HCT116 (cell line): Measurements from ENCODE around the gene DNAH7. TPM values are rescaled to one million over a fixed set of nuclear protein-coding genes. Genes with fewer than 3 reads are reported as not detected.

Experiments used
- ATAC-seq: fragments of 200-7000 bp; cut with Tn5 transposase; 2 replicates; pipeline ENCODE4 v1.9.1; 2020; ENCODE audit warnings: mild to moderate bottlenecking, moderate library complexity
- BruUV-seq: library from RNA; stranded (reverse); fragments of 400-500 nt; replicated peaks from 2 replicates; lab custom pipeline; 2021; lab: Mats Ljungman, UMichigan
- CTCF ChIA-PET: fragments of 300-600 bp; sonication (Branson Sonifier 250); formaldehyde crosslinking; loops from one replicate; lab custom pipeline; 2021; ENCODE audit warnings: antibody characterized with exemption; lab: Charles Lee
- POLR2A ChIA-PET: fragments of 300-600, 350-600 bp; sonication (Branson Sonifier 250); formaldehyde crosslinking; loops from one replicate; lab custom pipeline; 2021; ENCODE audit warnings: antibody characterized with exemption; lab: Charles Lee
- RAD21 ChIA-PET, 2 experiments: fragments of 300-600 bp; sonication (Branson Sonifier 250); formaldehyde crosslinking; loops; one replicate each; lab custom pipeline; 2023; ENCODE audit warnings: low total read pairs in 2 of 2; ENCODE audit not compliant: uncharacterized antibody in 2 of 2, unreplicated experiment in 2 of 2, low non-redundant PET in 1 of 2; lab: Charles Lee
- DNase-seq: peaks from one replicate; pipeline ENCODE4 v3.0.0-alpha.2; 2010; ENCODE audit warnings: low read depth, low spot score
- H2AFZ ChIP-seq: fragments of 200-600 bp; shearing (Covaris generic), sonication (generic); 2 replicates; pipeline ENCODE4 v1.6.1; 2017; ENCODE audit warnings: low read depth, mixed run types, mixed read lengths, antibody characterized with exemption, low read length; ENCODE audit not compliant: poor library complexity, severe bottlenecking
- H3K27ac ChIP-seq: 2 replicates; pipeline ENCODE4 v1.5.1; 2012; ENCODE audit warnings: low read depth, low read length
- H3K27me3 ChIP-seq: fragments of 200-600 bp; sonication (generic); 2 replicates; pipeline ENCODE4 v1.6.1; 2016; ENCODE audit warnings: mixed run types, low read length, mixed read lengths; ENCODE audit not compliant: insufficient read depth
- H3K36me3 ChIP-seq, 2 experiments: fragments of 200-500 bp in 1 of 2; fragments of 200-600 bp in 1 of 2; sonication (Bioruptor generic) in 1 of 2; sonication (generic) in 1 of 2; 2 replicates each; pipeline versions ENCODE4 v1.5.1 to v1.6.1; 2014 to 2016; ENCODE audit warnings: low read length in 2 of 2, inconsistent platforms in 1 of 2, mixed read lengths in 1 of 2, mixed run types in 1 of 2; ENCODE audit not compliant: insufficient read depth in 2 of 2, control insufficient read depth in 1 of 2
- H3K4me1 ChIP-seq, 2 experiments: fragments of 200-600 bp in 1 of 2; sonication (generic) in 1 of 2; 2 replicates each; pipeline versions ENCODE4 v1.5.1 to v1.6.1; 2012 to 2017; ENCODE audit warnings: low read length in 2 of 2, inconsistent platforms in 1 of 2, mild to moderate bottlenecking in 1 of 2, mixed read lengths in 1 of 2, mixed run types in 1 of 2, moderate library complexity in 1 of 2; ENCODE audit not compliant: insufficient read depth in 2 of 2, control insufficient read depth in 1 of 2
- H3K4me2 ChIP-seq: fragments of 200-600 bp; sonication (generic); 2 replicates; pipeline ENCODE4 v1.6.1; 2017; ENCODE audit warnings: mixed run types, low read length, mixed read lengths
- H3K4me3 ChIP-seq, 2 experiments: fragments of 200-600 bp in 1 of 2; sonication (generic) in 1 of 2; replicated peaks in 1 of 2; 2 replicates each; pipeline ENCODE4 v1.5.1; 2011 to 2016; ENCODE audit warnings: low read length in 2 of 2, control low read depth in 1 of 2, low read depth in 1 of 2, mild to moderate bottlenecking in 1 of 2, mixed read lengths in 1 of 2, mixed run types in 1 of 2
- H3K79me2 ChIP-seq: fragments of 200-600 bp; sonication (generic); 2 replicates; pipeline ENCODE4 v1.6.1; 2017; ENCODE audit warnings: mild to moderate bottlenecking, mixed run types, low read length, moderate library complexity, mixed read lengths; ENCODE audit not compliant: insufficient read depth
- H3K9ac ChIP-seq: fragments of 200-600 bp; sonication (generic); 2 replicates; pipeline ENCODE4 v1.6.1; 2016; ENCODE audit warnings: low read length, mixed read lengths
- H3K9me2 ChIP-seq: fragments of 200-600 bp; sonication (generic), shearing (Covaris generic); 2 replicates; pipeline ENCODE4 v1.6.1; 2017; ENCODE audit warnings: mixed run types, mild to moderate bottlenecking, moderate library complexity; ENCODE audit not compliant: insufficient read depth
- H3K9me3 ChIP-seq, 2 experiments: fragments of 200-500 bp in 1 of 2; fragments of 200-600 bp in 1 of 2; sonication (Bioruptor generic) in 1 of 2; sonication (generic) in 1 of 2; 2 replicates each; pipeline ENCODE4 v1.6.1; 2014 to 2017; ENCODE audit warnings: low read length in 2 of 2, mixed read lengths in 2 of 2, inconsistent platforms in 1 of 2, low read depth in 1 of 2, mild to moderate bottlenecking in 1 of 2, mixed run types in 1 of 2, moderate library complexity in 1 of 2; ENCODE audit not compliant: control insufficient read depth in 1 of 2, insufficient read depth in 1 of 2
- H4K20me1 ChIP-seq: fragments of 200-600 bp; sonication (generic), shearing (Covaris generic); 2 replicates; pipeline ENCODE4 v1.6.1; 2017; ENCODE audit warnings: mixed run types, mild to moderate bottlenecking, moderate library complexity; ENCODE audit not compliant: insufficient read depth
- CEBPB ChIP-seq: IDR thresholded peaks from 2 replicates; pipeline ENCODE4 v1.6.1; 2012; ENCODE audit warnings: low read depth
- EZH2phosphoT487 ChIP-seq: fragments of 200-600 bp; IDR thresholded peaks from 2 replicates; pipeline ENCODE4 v1.6.1; 2018; ENCODE audit warnings: antibody characterized with exemption, borderline replicate concordance
- JUND ChIP-seq: IDR thresholded peaks from 2 replicates; pipeline ENCODE4 v1.6.1; 2012
- SIN3A ChIP-seq: IDR thresholded peaks from 2 replicates; pipeline ENCODE4 v1.6.1; 2012; ENCODE audit warnings: low read depth
- SRF ChIP-seq: IDR thresholded peaks from 2 replicates; pipeline ENCODE4 v1.6.1; 2012; ENCODE audit warnings: low read depth
- ZNF274 ChIP-seq: fragments of 200-500 bp; sonication (Bioruptor generic); IDR thresholded peaks from 2 replicates; pipeline ENCODE4 v1.6.1; 2014; ENCODE audit warnings: mild to moderate bottlenecking, low read depth, low read length, inconsistent platforms
- intact Hi-C: fragments of 100-400 bp; cut with micrococcal nuclease; formaldehyde crosslinking; loops from 2 replicates; pipeline ENCODE4 v1.10.0; 2022
- total RNA-seq: library from RNA; stranded (reverse); gene quantifications from one replicate; pipeline ENCODE4 v1.2.1, GENCODE V29; 2021; ENCODE audit not compliant: unreplicated experiment
- TF ChIP-seq, protein P1 (sequence below), 3 experiments: fragments of 200-600 bp in 1 of 3; sonication (generic) in 1 of 3; IDR thresholded peaks in 2 of 3; conservative IDR thresholded peaks in 1 of 3; 2 replicates each; pipeline ENCODE4 v1.5.1; 2012 to 2017; ENCODE audit warnings: low read depth in 2 of 3, low read length in 2 of 3, antibody characterized with exemption in 1 of 3, borderline replicate concordance in 1 of 3, control low read depth in 1 of 3, mild to moderate bottlenecking in 1 of 3, mixed read lengths in 1 of 3, mixed run types in 1 of 3, moderate library complexity in 1 of 3; ENCODE audit not compliant: insufficient read depth in 1 of 3
- TF ChIP-seq, protein P2 (sequence below): IDR thresholded peaks from 2 replicates; pipeline ENCODE4 v1.6.1; 2012
- TF ChIP-seq, protein P3 (sequence below): IDR thresholded peaks from 2 replicates; pipeline ENCODE4 v1.6.1; 2012
- TF ChIP-seq, protein P4 (sequence below): IDR thresholded peaks from 2 replicates; pipeline ENCODE4 v1.6.1; 2012; ENCODE audit warnings: low read depth
- TF ChIP-seq, protein P5 (sequence below): IDR thresholded peaks from 2 replicates; pipeline ENCODE4 v1.6.1; 2011; ENCODE audit warnings: mild to moderate bottlenecking, low read length, moderate library complexity; ENCODE audit not compliant: insufficient replicate concordance; ENCODE audit errors: extremely low read depth

The DNAH7 gene
- total RNA-seq, 1 experiment from 2014 or later: not detected

DNA sequence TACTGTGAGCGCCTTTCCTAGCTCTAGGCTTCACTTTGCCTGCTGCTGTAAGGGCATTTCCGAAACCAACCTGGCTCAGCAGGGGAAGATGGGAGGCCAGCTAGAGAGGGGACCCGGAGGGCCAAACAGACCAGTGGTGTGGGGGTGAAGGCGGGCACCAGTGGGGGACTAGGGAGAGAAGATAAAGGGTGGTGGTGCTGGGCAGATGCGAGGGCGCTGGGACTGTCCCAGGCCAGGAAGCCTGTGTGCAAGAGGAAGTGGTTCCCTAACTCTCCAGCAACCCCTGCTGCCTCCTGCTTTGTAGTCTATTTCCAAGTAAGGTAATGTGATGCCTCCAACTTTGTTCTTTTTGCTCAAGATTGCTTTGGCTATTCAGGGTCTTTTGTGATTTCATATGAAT lies 73.1 kb downstream of the DNAH7 start:
- H3K4me1 ChIP-seq: no peaks in the 10 kb centered on the region
- RAD21 ChIA-PET: no interaction called here
- H3K36me3 ChIP-seq: no peaks in the 10 kb centered on the region
- no peaks in the 10 kb centered on the region for H4K20me1 ChIP-seq
- ATAC-seq (no peak), DNase-seq (no peak)
- BruUV-seq: no TSS peak
- H3K4me3 ChIP-seq: no peak overlapping the region
- H3K9me2 ChIP-seq: no peaks in the 10 kb centered on the region
- no peaks in the 10 kb centered on the region for H3K27me3 ChIP-seq
- H2AFZ ChIP-seq: no peak overlapping the region
- TF ChIP-seq, protein P1, sequence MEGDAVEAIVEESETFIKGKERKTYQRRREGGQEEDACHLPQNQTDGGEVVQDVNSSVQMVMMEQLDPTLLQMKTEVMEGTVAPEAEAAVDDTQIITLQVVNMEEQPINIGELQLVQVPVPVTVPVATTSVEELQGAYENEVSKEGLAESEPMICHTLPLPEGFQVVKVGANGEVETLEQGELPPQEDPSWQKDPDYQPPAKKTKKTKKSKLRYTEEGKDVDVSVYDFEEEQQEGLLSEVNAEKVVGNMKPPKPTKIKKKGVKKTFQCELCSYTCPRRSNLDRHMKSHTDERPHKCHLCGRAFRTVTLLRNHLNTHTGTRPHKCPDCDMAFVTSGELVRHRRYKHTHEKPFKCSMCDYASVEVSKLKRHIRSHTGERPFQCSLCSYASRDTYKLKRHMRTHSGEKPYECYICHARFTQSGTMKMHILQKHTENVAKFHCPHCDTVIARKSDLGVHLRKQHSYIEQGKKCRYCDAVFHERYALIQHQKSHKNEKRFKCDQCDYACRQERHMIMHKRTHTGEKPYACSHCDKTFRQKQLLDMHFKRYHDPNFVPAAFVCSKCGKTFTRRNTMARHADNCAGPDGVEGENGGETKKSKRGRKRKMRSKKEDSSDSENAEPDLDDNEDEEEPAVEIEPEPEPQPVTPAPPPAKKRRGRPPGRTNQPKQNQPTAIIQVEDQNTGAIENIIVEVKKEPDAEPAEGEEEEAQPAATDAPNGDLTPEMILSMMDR (IDR thresholded peaks at IDR 0.05 in 2 of 3, conservative IDR thresholded peaks at IDR 0.05 in 1 of 3; ENCODE audit: borderline replicate concordance in 1 of 3, insufficient read depth in 1 of 3, low read depth in 2 of 3, low read length in 2 of 3): no peak
- TF ChIP-seq, protein P2, sequence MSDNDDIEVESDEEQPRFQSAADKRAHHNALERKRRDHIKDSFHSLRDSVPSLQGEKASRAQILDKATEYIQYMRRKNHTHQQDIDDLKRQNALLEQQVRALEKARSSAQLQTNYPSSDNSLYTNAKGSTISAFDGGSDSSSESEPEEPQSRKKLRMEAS: no peak
- no peak for TF ChIP-seq EZH2phosphoT487
- no peak for TF ChIP-seq SRF
- TF ChIP-seq, protein P3, sequence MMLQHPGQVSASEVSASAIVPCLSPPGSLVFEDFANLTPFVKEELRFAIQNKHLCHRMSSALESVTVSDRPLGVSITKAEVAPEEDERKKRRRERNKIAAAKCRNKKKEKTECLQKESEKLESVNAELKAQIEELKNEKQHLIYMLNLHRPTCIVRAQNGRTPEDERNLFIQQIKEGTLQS: no peak
- no peak for TF ChIP-seq SIN3A
- TF ChIP-seq, protein P4, sequence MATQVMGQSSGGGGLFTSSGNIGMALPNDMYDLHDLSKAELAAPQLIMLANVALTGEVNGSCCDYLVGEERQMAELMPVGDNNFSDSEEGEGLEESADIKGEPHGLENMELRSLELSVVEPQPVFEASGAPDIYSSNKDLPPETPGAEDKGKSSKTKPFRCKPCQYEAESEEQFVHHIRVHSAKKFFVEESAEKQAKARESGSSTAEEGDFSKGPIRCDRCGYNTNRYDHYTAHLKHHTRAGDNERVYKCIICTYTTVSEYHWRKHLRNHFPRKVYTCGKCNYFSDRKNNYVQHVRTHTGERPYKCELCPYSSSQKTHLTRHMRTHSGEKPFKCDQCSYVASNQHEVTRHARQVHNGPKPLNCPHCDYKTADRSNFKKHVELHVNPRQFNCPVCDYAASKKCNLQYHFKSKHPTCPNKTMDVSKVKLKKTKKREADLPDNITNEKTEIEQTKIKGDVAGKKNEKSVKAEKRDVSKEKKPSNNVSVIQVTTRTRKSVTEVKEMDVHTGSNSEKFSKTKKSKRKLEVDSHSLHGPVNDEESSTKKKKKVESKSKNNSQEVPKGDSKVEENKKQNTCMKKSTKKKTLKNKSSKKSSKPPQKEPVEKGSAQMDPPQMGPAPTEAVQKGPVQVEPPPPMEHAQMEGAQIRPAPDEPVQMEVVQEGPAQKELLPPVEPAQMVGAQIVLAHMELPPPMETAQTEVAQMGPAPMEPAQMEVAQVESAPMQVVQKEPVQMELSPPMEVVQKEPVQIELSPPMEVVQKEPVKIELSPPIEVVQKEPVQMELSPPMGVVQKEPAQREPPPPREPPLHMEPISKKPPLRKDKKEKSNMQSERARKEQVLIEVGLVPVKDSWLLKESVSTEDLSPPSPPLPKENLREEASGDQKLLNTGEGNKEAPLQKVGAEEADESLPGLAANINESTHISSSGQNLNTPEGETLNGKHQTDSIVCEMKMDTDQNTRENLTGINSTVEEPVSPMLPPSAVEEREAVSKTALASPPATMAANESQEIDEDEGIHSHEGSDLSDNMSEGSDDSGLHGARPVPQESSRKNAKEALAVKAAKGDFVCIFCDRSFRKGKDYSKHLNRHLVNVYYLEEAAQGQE: no peak
- no peak for TF ChIP-seq CEBPB
- TF ChIP-seq, protein P5, sequence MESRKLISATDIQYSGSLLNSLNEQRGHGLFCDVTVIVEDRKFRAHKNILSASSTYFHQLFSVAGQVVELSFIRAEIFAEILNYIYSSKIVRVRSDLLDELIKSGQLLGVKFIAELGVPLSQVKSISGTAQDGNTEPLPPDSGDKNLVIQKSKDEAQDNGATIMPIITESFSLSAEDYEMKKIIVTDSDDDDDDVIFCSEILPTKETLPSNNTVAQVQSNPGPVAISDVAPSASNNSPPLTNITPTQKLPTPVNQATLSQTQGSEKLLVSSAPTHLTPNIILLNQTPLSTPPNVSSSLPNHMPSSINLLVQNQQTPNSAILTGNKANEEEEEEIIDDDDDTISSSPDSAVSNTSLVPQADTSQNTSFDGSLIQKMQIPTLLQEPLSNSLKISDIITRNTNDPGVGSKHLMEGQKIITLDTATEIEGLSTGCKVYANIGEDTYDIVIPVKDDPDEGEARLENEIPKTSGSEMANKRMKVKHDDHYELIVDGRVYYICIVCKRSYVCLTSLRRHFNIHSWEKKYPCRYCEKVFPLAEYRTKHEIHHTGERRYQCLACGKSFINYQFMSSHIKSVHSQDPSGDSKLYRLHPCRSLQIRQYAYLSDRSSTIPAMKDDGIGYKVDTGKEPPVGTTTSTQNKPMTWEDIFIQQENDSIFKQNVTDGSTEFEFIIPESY: no peak
- TF ChIP-seq JUND: no peak
- no peak for TF ChIP-seq ZNF274
- POLR2A ChIA-PET: no interaction called here
- CTCF ChIA-PET: no interaction called here
- intact Hi-C loops: no loop called here
- no peaks in the 10 kb centered on the region for H3K9me3 ChIP-seq
- no peaks in the 10 kb centered on the region for H3K79me2 ChIP-seq
- no peak overlapping the region for H3K4me2 ChIP-seq
- H3K27ac ChIP-seq: no peak overlapping the region
- H3K9ac ChIP-seq: no peak overlapping the region
